ENCODE measurements around the gene TSTD1.

- TF ChIP-seq CTCF (conservative IDR thresholded peaks at IDR 0.05 in 1 of 2, IDR thresholded peaks at IDR 0.05 in 1 of 2; ENCODE audit: low read depth in 1 of 2, low read length in 2 of 2) (no peak), EZH2 (IDR thresholded peaks at IDR 0.05; ENCODE audit: low read length, missing control alignments) (no peak)
Observed at GRCh38 chr1:161031874-161032273, 6.9 kb downstream of the TSTD1 start.
